Neural progenitor cell (in vitro differentiated cells): ENCODE data around the gene UHMK1. TPM values are rescaled to one million over a fixed set of nuclear protein-coding genes. Genes with fewer than 3 reads are reported as not detected.

Experiments
- DNase-seq: peaks from one replicate; pipeline ENCODE4 v3.0.0-alpha.2; 2016; ENCODE audit warnings: low spot score
- H2AFZ ChIP-seq: fragments of 200-600 bp; sonication (generic); replicated peaks from 2 replicates; pipeline ENCODE4 v1.6.1; 2016; ENCODE audit warnings: antibody characterized with exemption
- H3F3A ChIP-seq: fragments of 200-600 bp; sonication (generic); 2 replicates; pipeline ENCODE4 v1.6.1; 2016; ENCODE audit warnings: antibody characterized with exemption, low read depth
- H3K27ac ChIP-seq: fragments of 200-600 bp; sonication (generic); 2 replicates; pipeline ENCODE4 v1.5.1; 2016; ENCODE audit warnings: mild to moderate bottlenecking
- H3K27me3 ChIP-seq: fragments of 200-600 bp; sonication (generic); 2 replicates; pipeline ENCODE4 v1.6.1; 2016; ENCODE audit warnings: mild to moderate bottlenecking, moderate library complexity
- H3K36me3 ChIP-seq: fragments of 200-600 bp; sonication (generic); 2 replicates; pipeline ENCODE4 v1.5.1; 2016
- H3K4me1 ChIP-seq: fragments of 200-600 bp; sonication (generic); 2 replicates; pipeline ENCODE4 v1.6.1; 2016; ENCODE audit warnings: mixed run types
- H3K4me2 ChIP-seq: fragments of 200-600 bp; sonication (generic); 2 replicates; pipeline ENCODE4 v1.6.1; 2016
- H3K4me3 ChIP-seq: fragments of 200-600 bp; sonication (generic); 2 replicates; pipeline ENCODE4 v1.5.1; 2016
- H3K79me2 ChIP-seq: fragments of 200-600 bp; sonication (generic); 2 replicates; pipeline ENCODE4 v1.6.1; 2016; ENCODE audit warnings: low read depth
- H3K9ac ChIP-seq: fragments of 200-600 bp; sonication (generic); 2 replicates; pipeline ENCODE4 v1.6.1; 2016
- H3K9me3 ChIP-seq: fragments of 200-600 bp; sonication (generic); 2 replicates; pipeline ENCODE4 v1.5.1; 2016; ENCODE audit warnings: low read depth
- H4K20me1 ChIP-seq: fragments of 200-600 bp; sonication (generic); 2 replicates; pipeline ENCODE4 v1.6.1; 2016; ENCODE audit warnings: low read depth
- H3K27ac Mint-ChIP-seq: 3 replicates; pipeline ENCODE4 v1.8.0; 2021; ENCODE audit warnings: mixed read lengths
- H3K27me3 Mint-ChIP-seq: 2 replicates; pipeline ENCODE4 v1.8.0; 2022; ENCODE audit warnings: low read depth, mild to moderate bottlenecking, inconsistent platforms, moderate library complexity, mixed read lengths; ENCODE audit not compliant: insufficient read depth
- H3K36me3 Mint-ChIP-seq: 3 replicates; pipeline ENCODE4 v1.8.0; 2021; ENCODE audit warnings: mixed read lengths
- H3K4me1 Mint-ChIP-seq: 3 replicates; pipeline ENCODE4 v1.8.0; 2021; ENCODE audit warnings: mixed read lengths
- H3K4me3 Mint-ChIP-seq: 3 replicates; pipeline ENCODE4 v1.8.0; 2021; ENCODE audit warnings: mild to moderate bottlenecking, moderate library complexity, mixed read lengths
- H3K9me3 Mint-ChIP-seq: 3 replicates; pipeline ENCODE4 v1.8.0; 2020; ENCODE audit warnings: mixed read lengths
- EZH2 ChIP-seq: fragments of 200-600 bp; sonication (generic); IDR thresholded peaks from 2 replicates; pipeline ENCODE4 v1.6.1; 2017; ENCODE audit warnings: antibody characterized with exemption, mild to moderate bottlenecking, moderate library complexity
- EZH2phosphoT487 ChIP-seq: fragments of 200-600 bp; sonication (generic); IDR thresholded peaks from 2 replicates; pipeline ENCODE4 v1.6.1; 2017; ENCODE audit warnings: antibody characterized with exemption
- total RNA-seq: library from RNA; depleted of rRNA; stranded (reverse); fragments of >200 nt; gene quantifications from 2 replicates; pipeline ENCODE4 v1.2.3, GENCODE V29; 2015; ENCODE audit warnings: low replicate concordance
- TF ChIP-seq, protein P1 (sequence below): fragments of 200-600 bp; sonication (generic); IDR thresholded peaks from 2 replicates; pipeline ENCODE4 v1.5.1; 2017; ENCODE audit warnings: antibody characterized with exemption, mild to moderate bottlenecking

The UHMK1 gene
- total RNA-seq, 1 donor from 2014 or later, result 48.8 TPM

GRCh38 chr1:162552684-162553252, 55.1 kb downstream of the UHMK1 start:
- Histone ChIP-seq H3K36me3 (no peaks in the 10 kb centered on the region), H3K4me2 (no peak overlapping the region), H3K4me3 (no peak overlapping the region), H2AFZ (no peak overlapping the region), H3K9me3 (no peaks in the 10 kb centered on the region), H3K4me1 (no peaks in the 10 kb centered on the region), H3K27me3 (no peaks in the 10 kb centered on the region), H3K27ac (no peak overlapping the region), H3K79me2 (no peaks in the 10 kb centered on the region), H3K9ac (no peak overlapping the region), H3F3A (no peaks in the 10 kb centered on the region), H4K20me1 (no peaks in the 10 kb centered on the region)
- H3K27ac Mint-ChIP-seq, result no peak overlapping the region
- TF ChIP-seq EZH2 (no peak), EZH2phosphoT487 (no peak)
- TF ChIP-seq, protein P1, sequence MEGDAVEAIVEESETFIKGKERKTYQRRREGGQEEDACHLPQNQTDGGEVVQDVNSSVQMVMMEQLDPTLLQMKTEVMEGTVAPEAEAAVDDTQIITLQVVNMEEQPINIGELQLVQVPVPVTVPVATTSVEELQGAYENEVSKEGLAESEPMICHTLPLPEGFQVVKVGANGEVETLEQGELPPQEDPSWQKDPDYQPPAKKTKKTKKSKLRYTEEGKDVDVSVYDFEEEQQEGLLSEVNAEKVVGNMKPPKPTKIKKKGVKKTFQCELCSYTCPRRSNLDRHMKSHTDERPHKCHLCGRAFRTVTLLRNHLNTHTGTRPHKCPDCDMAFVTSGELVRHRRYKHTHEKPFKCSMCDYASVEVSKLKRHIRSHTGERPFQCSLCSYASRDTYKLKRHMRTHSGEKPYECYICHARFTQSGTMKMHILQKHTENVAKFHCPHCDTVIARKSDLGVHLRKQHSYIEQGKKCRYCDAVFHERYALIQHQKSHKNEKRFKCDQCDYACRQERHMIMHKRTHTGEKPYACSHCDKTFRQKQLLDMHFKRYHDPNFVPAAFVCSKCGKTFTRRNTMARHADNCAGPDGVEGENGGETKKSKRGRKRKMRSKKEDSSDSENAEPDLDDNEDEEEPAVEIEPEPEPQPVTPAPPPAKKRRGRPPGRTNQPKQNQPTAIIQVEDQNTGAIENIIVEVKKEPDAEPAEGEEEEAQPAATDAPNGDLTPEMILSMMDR, result no peak
- H3K36me3 Mint-ChIP-seq, result no peaks in the 10 kb centered on the region
- peaks cover 4% of the 10 kb centered on the region for H3K27me3 Mint-ChIP-seq
- H3K4me1 Mint-ChIP-seq, result no peaks in the 10 kb centered on the region
- DNase-seq, result no peak
- no peak overlapping the region for H3K4me3 Mint-ChIP-seq
- no peaks in the 10 kb centered on the region for H3K9me3 Mint-ChIP-seq

- H3K27me3 ChIP-seq, result no peaks in the 10 kb centered on the region
- H3K9me3 ChIP-seq, result no peaks in the 10 kb centered on the region
- H2AFZ ChIP-seq, result no peak overlapping the region
These were observed 56.6 kb downstream of the UHMK1 start for GRCh38 chr1:162554258-162554657.

GRCh38 chr1:162557536-162557935, 59.9 kb downstream of the UHMK1 start:
- Mint-ChIP-seq H3K9me3 (no peaks in the 10 kb centered on the region), H3K36me3 (no peaks in the 10 kb centered on the region), H3K27ac (no peak overlapping the region), H3K4me1 (peaks cover 17% of the 10 kb centered on the region), H3K4me3 (no peak overlapping the region), H3K27me3 (peaks cover 4% of the 10 kb centered on the region)
- no peak overlapping the region for H3K9ac ChIP-seq
- TF ChIP-seq, protein P1, result no peak
- TF ChIP-seq EZH2 (no peak), EZH2phosphoT487 (no peak)
- H3K4me3 ChIP-seq, result no peak overlapping the region
- H3K79me2 ChIP-seq, result peaks cover 8% of the 10 kb centered on the region
- no peaks in the 10 kb centered on the region for H3K9me3 ChIP-seq
- H4K20me1 ChIP-seq, result no peaks in the 10 kb centered on the region
- H2AFZ ChIP-seq, result no peak overlapping the region
- no peak for DNase-seq
- no peaks in the 10 kb centered on the region for H3K36me3 ChIP-seq
- no peaks in the 10 kb centered on the region for H3K27me3 ChIP-seq
- no peak overlapping the region for H3K27ac ChIP-seq
- peaks cover 7% of the 10 kb centered on the region for H3F3A ChIP-seq
- H3K4me2 ChIP-seq, result no peak overlapping the region
- peaks cover 12% of the 10 kb centered on the region for H3K4me1 ChIP-seq

More at GRCh38 chr1:162554258-162554657, 56.6 kb downstream of the UHMK1 start:
- H3K4me3 ChIP-seq, result no peak overlapping the region
- no peak overlapping the region for H3K9ac ChIP-seq
- no peaks in the 10 kb centered on the region for H3K4me1 ChIP-seq
- Mint-ChIP-seq H3K9me3 (no peaks in the 10 kb centered on the region), H3K27ac (no peak overlapping the region), H3K4me3 (no peak overlapping the region), H3K4me1 (no peaks in the 10 kb centered on the region), H3K36me3 (no peaks in the 10 kb centered on the region), H3K27me3 (peaks cover 4% of the 10 kb centered on the region)
- no peaks in the 10 kb centered on the region for H3K79me2 ChIP-seq
- H3F3A ChIP-seq, result no peaks in the 10 kb centered on the region
- DNase-seq, result no peak
- TF ChIP-seq, protein P1, result no peak
- H3K36me3 ChIP-seq, result no peaks in the 10 kb centered on the region
- H4K20me1 ChIP-seq, result no peaks in the 10 kb centered on the region
- H3K27ac ChIP-seq, result no peak overlapping the region
- H3K4me2 ChIP-seq, result no peak overlapping the region
